NCI-H2029 treated with DMSO at 0.1 percent for 48 hours (cell line): Measurements from ENCODE around the gene TMEM202.
"Not testable (repeated sequence)": the region's sequence is repeated elsewhere in the genome, so short reads cannot be mapped to it uniquely, and the experiment has no call there.

Source experiments
- DNase-seq: peaks from one replicate; lab custom pipeline; 2025; lab: John Stamatoyannopoulos, UW

TMEM202 gene

GRCh38 chr15:72402726-72403125, 4.6 kb downstream of the TMEM202 start:
- DNase-seq, result no peak

- DNase-seq, result no peak
Observed at GRCh38 chr15:72404356-72404755, 6.3 kb downstream of the TMEM202 start.

- DNase-seq, result no peak
Observed at GRCh38 chr15:72404841-72405240, 6.7 kb downstream of the TMEM202 start.

DNA sequence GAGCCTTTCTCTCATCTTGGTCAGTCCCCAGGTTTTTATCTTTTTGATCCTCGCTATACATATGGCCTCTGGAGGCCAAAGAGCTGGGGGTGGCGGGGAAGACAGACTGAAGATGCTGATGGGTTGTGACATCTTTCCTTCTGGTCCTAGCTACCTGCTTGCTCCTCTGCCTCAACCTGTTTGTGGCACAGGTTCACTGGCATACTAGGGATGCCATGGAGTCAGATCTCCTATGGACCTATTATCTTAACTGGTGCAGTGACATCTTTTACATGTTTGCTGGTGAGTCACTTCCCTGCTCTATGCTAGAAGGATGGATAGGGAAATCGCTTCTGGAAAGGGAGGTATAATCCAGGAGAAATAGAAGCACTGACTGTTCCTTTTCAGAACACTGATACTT, 8.8 kb downstream of the TMEM202 start:
- DNase-seq, result no peak

DNA sequence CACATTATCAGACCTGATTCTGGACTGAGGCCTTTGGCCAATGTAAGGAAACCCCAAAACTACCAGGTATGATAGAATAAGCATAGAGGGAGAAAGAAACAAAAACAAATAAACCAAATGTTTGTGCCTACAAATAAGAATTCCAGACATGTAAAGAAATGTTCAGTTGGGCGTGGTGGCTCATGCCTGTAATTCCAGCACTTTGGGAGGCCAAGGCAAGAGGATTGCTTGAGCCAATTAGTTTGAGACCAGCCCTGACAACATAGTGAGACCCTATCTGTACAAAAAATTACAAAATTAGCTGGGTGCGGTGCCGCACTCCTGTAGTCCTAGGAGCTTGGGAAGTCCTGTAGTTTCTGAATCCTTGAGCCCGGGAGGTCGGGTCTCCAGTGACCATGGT, 13.0 kb downstream of the TMEM202 start:
- no peak for DNase-seq

GRCh38 chr15:72411544-72411943, 13.4 kb downstream of the TMEM202 start:
- no peak for DNase-seq

GRCh38 chr15:72413337-72413736, 15.2 kb downstream of the TMEM202 start:
- not testable (repeated sequence) for DNase-seq

DNA sequence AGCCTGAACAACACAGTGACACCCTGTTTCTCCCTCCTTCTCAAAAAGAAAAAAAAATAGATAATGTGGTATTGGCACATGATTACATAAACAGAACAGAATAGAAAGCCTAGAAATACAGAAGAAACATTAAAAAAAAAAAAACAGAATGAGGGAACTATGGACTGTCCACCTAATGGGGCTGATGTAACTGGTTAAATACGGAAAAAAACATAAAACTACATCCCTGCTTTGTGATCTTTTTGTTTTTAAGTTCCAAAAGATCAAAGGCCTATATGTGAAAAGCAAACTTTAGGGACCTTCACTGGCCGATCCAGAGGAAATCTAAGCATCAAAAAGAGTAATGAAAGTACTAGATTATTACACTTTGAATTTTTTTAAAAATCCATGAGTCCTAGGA, 17.2 kb downstream of the TMEM202 start:
- no peak for DNase-seq

- DNase-seq, result not testable (repeated sequence)
Observed at GRCh38 chr15:72419768-72420167, 21.7 kb downstream of the TMEM202 start.

DNA sequence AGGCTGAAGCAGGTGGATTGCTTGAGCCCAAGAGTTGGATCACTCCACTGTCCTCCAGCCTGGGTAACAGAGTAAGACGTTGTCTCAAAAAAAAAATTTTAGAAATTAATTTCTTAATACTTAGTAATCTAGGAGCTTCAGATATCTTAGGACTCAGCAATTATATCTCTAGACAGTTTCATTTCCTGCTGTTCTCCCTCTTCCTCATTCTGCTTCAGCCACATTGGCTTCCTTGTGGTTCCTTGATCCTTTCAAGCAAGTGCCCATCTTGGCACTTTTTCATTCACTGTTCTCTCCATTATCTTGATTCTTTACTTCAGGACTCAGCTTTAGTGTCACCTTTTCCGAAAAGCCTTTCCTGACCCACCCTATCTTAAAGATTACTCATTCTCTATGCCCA, 22.5 kb downstream of the TMEM202 start:
- no peak for DNase-seq

- no peak for DNase-seq
Observed at GRCh38 chr15:72421484-72421883, 23.4 kb downstream of the TMEM202 start.

- DNase-seq, result no peak
Observed at GRCh38 chr15:72423256-72423655, 25.2 kb downstream of the TMEM202 start.

DNA sequence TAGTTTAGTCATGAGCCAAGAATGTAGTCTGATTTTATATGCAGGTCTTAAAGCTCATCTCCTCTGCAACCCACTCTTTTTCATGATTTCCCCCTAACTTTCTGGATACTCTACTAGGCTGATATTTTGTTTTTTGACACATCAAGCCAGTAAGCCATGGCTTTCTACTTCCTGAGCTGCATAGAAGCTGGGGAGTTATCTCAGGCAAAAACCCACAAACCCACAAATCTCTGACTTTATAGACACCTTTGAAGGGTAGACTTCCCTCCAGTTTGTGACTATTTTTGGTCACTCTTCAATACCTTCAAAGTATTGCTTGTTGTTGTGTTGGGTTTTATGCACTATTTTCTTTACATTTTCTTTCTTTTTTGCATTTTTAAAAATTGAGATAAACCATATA, 28.6 kb downstream of the TMEM202 start:
- no peak for DNase-seq

DNA sequence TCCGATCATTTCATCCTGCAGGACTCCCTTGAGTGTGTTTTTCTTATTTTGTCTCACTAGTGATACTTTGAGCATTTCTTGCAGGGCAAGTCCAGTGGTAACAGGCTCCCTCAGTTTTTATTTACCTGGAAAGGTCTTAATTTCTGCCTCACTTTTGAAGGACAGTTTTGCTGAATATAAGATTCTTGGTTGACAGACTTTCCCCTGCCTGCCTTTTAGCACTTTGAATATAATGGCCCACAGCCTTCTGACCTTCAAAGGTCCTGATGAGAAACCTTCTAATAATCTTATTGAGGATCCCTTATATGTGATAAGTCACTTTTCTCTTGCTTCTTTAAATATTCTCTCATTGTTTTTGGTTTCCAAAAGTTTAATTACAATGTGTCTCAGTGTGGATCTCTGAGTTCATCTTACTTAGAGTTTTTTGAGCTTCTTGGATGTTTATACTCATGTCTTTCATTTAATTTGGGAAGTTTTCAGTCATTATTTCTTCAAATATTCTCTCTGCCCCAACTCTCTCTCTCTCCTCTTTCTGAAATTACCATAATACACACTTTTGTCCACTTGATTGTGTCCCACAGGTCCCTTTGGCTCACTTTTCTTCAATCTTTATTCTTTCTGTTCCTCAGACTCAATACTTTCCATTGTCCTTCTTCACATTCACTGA, 39.7 kb downstream of the TMEM202 start:
- no peak for DNase-seq

- DNase-seq, result not testable (repeated sequence)
Observed at GRCh38 chr15:72442848-72443247, 44.7 kb downstream of the TMEM202 start.

DNA sequence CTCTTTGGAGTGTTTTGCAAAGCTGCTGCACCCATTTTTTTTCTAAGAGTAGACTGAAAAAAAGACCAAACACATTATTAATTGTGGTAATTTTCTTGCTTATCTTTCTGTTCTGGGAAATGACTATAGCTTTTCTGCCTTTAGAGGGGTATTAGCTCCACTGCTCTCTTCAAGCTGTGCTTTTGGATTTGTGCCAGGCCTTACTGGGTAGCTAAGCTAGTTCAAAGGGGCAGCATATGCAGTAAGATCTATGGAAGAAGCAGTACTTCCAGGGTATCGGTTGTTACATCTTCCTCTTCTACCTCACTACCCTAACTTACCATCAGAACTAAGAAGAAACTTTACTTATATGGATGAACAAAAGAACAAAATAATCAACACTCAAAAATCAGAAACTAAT, 47.3 kb downstream of the TMEM202 start:
- no peak for DNase-seq

- no peak for DNase-seq
Observed at GRCh38 chr15:72450805-72451204, 52.7 kb downstream of the TMEM202 start.

DNA sequence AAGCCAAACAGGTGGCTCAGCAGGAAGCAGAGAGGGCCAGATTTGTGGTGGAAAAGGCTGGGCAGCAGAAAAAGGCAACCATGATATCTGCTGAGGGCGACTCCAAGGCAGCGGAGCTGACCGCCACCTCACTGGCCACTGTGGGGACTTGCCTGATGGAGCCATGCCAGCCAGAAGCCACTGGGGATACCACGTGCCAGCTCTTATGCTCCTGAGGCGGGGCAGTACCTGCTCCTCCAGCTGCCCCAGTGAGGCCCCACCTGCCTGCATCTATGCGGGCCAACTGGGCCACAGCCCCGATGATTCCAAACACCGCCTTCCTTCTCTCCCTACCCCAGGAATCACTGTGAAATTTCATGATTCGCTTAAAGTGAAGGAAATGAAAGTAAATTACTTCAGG, 53.1 kb downstream of the TMEM202 start:
- no peak for DNase-seq

GRCh38 chr15:72456684-72457083, 58.6 kb downstream of the TMEM202 start:
- DNase-seq, result no peak
